ENCODE data around the gene TMEM41B. TPM values are rescaled to one million over a fixed set of nuclear protein-coding genes. Genes with fewer than 3 reads are reported as not detected.

TMEM41B gene
- total and polyA plus RNA-seq, 4 donors: 11.8 to 52.0 (median 23.3) TPM

DNA sequence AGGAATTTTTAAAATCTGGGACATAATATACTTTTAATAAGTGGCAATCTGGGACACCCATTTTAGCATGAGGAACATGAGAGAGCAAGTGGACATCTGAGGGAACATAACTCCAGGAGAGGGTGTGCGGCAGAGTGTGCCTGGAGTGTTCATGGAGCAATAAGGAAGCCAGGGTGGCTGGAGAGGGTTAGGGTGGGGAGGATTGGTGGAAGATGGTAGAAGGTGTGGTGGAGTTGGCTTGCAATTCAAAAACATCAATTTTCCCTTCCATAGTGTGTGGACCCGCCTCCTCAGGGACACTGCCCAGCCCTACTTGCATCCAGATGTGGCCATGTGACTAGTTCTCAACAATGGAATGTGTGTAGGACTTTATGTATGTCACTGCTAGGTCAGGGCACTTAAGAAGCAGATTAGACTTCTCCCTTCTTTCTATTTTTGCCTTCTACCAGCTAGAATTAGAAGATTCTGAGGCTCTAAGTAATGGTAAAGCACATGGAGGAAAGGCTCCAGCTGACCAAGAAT is 44.8 kb downstream of the TMEM41B start:
- Histone ChIP-seq H3K4me1 (ENCODE audit: control insufficient read depth in 4 of 4, insufficient read depth in 4 of 4, low read length in 3 of 4) (peaks cover 0 to 4% (median 0%) of the 10 kb centered on the region in 4 donors), H3K9me3 (ENCODE audit: control insufficient read depth in 4 of 4, low read length in 3 of 4) (no peaks in the 10 kb centered on the region), H3K9ac (ENCODE audit: low read depth in 1 of 2, low read length in 2 of 2) (no peak overlapping the region), H3K4me3 (ENCODE audit: low read depth in 1 of 3, low read length in 3 of 3) (no peak overlapping the region), H3K27ac (ENCODE audit: low read depth in 1 of 2, low read length in 2 of 2) (no peak overlapping the region), H3K27me3 (ENCODE audit: control insufficient read depth in 4 of 4, insufficient read depth in 4 of 4, low read length in 3 of 4) (no peaks in the 10 kb centered on the region), H3K36me3 (ENCODE audit: control insufficient read depth in 4 of 4, insufficient read depth in 3 of 4, low read depth in 1 of 4, low read length in 3 of 4) (no peaks in the 10 kb centered on the region)
- no peak for DNase-seq (ENCODE audit: low spot score)
- TF ChIP-seq HNF4G (IDR thresholded peaks at IDR 0.05): no peak
- no peak for TF ChIP-seq RXRA (IDR thresholded peaks at IDR 0.05)
- TF ChIP-seq, protein P1, sequence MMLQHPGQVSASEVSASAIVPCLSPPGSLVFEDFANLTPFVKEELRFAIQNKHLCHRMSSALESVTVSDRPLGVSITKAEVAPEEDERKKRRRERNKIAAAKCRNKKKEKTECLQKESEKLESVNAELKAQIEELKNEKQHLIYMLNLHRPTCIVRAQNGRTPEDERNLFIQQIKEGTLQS (IDR thresholded peaks at IDR 0.05): no peak
- no peak for TF ChIP-seq HNF4A (conservative IDR thresholded peaks at IDR 0.05)
- no peak for TF ChIP-seq RAD21 (IDR thresholded peaks at IDR 0.05)
- TF ChIP-seq EGR1 (IDR thresholded peaks at IDR 0.05; ENCODE audit: low read depth in 2 of 2): no peak
- no peak for TF ChIP-seq JUND (IDR thresholded peaks at IDR 0.05)
- TF ChIP-seq FOXA1 (IDR thresholded peaks at IDR 0.05): no peak
- no peak for TF ChIP-seq SP1 (IDR thresholded peaks at IDR 0.05)
- no peak for TF ChIP-seq NR2F2 (IDR thresholded peaks at IDR 0.05)
- TF ChIP-seq, protein P2, sequence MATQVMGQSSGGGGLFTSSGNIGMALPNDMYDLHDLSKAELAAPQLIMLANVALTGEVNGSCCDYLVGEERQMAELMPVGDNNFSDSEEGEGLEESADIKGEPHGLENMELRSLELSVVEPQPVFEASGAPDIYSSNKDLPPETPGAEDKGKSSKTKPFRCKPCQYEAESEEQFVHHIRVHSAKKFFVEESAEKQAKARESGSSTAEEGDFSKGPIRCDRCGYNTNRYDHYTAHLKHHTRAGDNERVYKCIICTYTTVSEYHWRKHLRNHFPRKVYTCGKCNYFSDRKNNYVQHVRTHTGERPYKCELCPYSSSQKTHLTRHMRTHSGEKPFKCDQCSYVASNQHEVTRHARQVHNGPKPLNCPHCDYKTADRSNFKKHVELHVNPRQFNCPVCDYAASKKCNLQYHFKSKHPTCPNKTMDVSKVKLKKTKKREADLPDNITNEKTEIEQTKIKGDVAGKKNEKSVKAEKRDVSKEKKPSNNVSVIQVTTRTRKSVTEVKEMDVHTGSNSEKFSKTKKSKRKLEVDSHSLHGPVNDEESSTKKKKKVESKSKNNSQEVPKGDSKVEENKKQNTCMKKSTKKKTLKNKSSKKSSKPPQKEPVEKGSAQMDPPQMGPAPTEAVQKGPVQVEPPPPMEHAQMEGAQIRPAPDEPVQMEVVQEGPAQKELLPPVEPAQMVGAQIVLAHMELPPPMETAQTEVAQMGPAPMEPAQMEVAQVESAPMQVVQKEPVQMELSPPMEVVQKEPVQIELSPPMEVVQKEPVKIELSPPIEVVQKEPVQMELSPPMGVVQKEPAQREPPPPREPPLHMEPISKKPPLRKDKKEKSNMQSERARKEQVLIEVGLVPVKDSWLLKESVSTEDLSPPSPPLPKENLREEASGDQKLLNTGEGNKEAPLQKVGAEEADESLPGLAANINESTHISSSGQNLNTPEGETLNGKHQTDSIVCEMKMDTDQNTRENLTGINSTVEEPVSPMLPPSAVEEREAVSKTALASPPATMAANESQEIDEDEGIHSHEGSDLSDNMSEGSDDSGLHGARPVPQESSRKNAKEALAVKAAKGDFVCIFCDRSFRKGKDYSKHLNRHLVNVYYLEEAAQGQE (IDR thresholded peaks at IDR 0.05): no peak
- no peak for TF ChIP-seq YY1 (IDR thresholded peaks at IDR 0.05)
- 91% methylated on average over 2 of the region's 2 CpGs for WGBS

DNA sequence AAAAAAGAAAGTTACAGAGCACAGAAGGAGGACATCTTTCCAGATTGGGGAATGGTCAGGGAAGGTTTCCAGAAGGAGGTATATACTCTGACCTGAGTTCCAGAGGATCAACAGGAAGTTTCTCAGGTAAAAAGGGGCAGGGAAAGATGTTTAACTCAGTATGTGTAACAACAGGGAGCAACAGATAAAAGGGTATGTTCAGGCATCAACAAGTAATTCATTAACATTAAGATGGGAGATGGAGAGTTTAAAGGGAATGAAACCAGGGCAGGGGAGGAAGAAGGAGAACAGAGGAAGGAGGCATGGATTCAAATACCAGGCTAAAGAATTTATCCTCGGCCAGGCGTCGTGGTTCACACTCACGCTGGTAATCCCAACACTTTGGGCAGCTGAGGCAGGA is 46.7 kb downstream of the TMEM41B start:
- H3K27me3 ChIP-seq (ENCODE audit: control insufficient read depth in 4 of 4, insufficient read depth in 4 of 4, low read length in 3 of 4): no peaks in the 10 kb centered on the region
- H3K9me3 ChIP-seq (ENCODE audit: control insufficient read depth in 4 of 4, low read length in 3 of 4): no peaks in the 10 kb centered on the region
- WGBS: 82% methylated on average over 4 of the region's 4 CpGs
- no peak overlapping the region for H3K27ac ChIP-seq (ENCODE audit: low read depth in 1 of 2, low read length in 2 of 2)
- peaks cover 0 to 7% (median 0%) of the 10 kb centered on the region in 4 donors for H3K4me1 ChIP-seq (ENCODE audit: control insufficient read depth in 4 of 4, insufficient read depth in 4 of 4, low read length in 3 of 4)
- H3K36me3 ChIP-seq (ENCODE audit: control insufficient read depth in 4 of 4, insufficient read depth in 3 of 4, low read depth in 1 of 4, low read length in 3 of 4): no peaks in the 10 kb centered on the region
- no peak overlapping the region for H3K9ac ChIP-seq (ENCODE audit: low read depth in 1 of 2, low read length in 2 of 2)
- DNase-seq (ENCODE audit: low spot score): no peak
- TF ChIP-seq EGR1 (IDR thresholded peaks at IDR 0.05; ENCODE audit: low read depth in 2 of 2) (no peak), JUND (IDR thresholded peaks at IDR 0.05) (no peak), RAD21 (IDR thresholded peaks at IDR 0.05) (no peak), ZBTB33 (IDR thresholded peaks at IDR 0.05) (no peak), RXRA (IDR thresholded peaks at IDR 0.05) (no peak), FOXA1 (IDR thresholded peaks at IDR 0.05) (no peak), GABPA (IDR thresholded peaks at IDR 0.05 in 1 of 2, conservative IDR thresholded peaks at IDR 0.05 in 1 of 2) (no peak), YY1 (IDR thresholded peaks at IDR 0.05) (no peak)
- TF ChIP-seq, protein P3, sequence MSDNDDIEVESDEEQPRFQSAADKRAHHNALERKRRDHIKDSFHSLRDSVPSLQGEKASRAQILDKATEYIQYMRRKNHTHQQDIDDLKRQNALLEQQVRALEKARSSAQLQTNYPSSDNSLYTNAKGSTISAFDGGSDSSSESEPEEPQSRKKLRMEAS (IDR thresholded peaks at IDR 0.05): no peak
- TF ChIP-seq, protein P4, sequence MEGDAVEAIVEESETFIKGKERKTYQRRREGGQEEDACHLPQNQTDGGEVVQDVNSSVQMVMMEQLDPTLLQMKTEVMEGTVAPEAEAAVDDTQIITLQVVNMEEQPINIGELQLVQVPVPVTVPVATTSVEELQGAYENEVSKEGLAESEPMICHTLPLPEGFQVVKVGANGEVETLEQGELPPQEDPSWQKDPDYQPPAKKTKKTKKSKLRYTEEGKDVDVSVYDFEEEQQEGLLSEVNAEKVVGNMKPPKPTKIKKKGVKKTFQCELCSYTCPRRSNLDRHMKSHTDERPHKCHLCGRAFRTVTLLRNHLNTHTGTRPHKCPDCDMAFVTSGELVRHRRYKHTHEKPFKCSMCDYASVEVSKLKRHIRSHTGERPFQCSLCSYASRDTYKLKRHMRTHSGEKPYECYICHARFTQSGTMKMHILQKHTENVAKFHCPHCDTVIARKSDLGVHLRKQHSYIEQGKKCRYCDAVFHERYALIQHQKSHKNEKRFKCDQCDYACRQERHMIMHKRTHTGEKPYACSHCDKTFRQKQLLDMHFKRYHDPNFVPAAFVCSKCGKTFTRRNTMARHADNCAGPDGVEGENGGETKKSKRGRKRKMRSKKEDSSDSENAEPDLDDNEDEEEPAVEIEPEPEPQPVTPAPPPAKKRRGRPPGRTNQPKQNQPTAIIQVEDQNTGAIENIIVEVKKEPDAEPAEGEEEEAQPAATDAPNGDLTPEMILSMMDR (IDR thresholded peaks at IDR 0.05; ENCODE audit: low read depth, low read length, missing input control): no peak
- TF ChIP-seq, protein P1 (IDR thresholded peaks at IDR 0.05): no peak
- H3K4me3 ChIP-seq (ENCODE audit: low read depth in 1 of 3, low read length in 3 of 3): no peak overlapping the region

All from liver (tissue), 9 donors.